Measurements from ENCODE around the gene MYH1. TPM values are rescaled to one million over a fixed set of nuclear protein-coding genes. Genes with fewer than 3 reads are reported as not detected.

MYH1 gene
- total and polyA plus RNA-seq, 3 donors from 2014 or later = 0.47 to 3.0 (median 0.93) TPM

DNA sequence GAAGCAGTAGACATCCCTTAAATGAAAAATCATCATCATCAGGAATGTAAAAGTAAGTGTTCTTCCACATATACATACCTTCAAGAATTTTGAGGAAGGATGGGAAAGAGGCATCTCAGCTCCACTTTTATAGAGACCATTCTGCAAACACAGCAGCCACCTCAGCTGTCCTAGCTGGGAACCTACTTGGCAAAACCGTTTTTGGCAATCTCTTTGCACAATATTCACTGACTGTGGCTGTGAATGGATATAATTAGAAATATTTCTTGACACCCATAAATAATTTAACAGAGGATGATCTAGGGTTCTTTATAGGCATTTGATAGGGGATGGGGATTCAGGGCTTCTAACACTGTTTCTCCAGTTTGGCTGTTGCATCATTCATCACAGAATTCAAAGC lies 48.9 kb downstream of the MYH1 start, which contains the start of gene MYH4:
Gene MYH4, minus strand, starts transcription at position 101 of the 400 bp plus-strand sequence. CDS start 2,814 bp downstream, outside the sequence.
- no peak for DNase-seq
- H3K4me3 ChIP-seq = no peak within 1 kb of the TSS
- intact Hi-C loops (cut with DNase I; ENCODE audit: low total_unique reads) = no loop called here
- 52 to 75% methylated on average over 1 of the region's 1 CpG for WGBS, 2 donors
- no peak for TF ChIP-seq POLR2A (IDR thresholded peaks at IDR 0.05)
- TF ChIP-seq, protein P1, sequence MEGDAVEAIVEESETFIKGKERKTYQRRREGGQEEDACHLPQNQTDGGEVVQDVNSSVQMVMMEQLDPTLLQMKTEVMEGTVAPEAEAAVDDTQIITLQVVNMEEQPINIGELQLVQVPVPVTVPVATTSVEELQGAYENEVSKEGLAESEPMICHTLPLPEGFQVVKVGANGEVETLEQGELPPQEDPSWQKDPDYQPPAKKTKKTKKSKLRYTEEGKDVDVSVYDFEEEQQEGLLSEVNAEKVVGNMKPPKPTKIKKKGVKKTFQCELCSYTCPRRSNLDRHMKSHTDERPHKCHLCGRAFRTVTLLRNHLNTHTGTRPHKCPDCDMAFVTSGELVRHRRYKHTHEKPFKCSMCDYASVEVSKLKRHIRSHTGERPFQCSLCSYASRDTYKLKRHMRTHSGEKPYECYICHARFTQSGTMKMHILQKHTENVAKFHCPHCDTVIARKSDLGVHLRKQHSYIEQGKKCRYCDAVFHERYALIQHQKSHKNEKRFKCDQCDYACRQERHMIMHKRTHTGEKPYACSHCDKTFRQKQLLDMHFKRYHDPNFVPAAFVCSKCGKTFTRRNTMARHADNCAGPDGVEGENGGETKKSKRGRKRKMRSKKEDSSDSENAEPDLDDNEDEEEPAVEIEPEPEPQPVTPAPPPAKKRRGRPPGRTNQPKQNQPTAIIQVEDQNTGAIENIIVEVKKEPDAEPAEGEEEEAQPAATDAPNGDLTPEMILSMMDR (IDR thresholded peaks at IDR 0.05) = no peak
- H3K36me3 ChIP-seq (ENCODE audit: low read depth, missing control alignments) = no peaks in the 10 kb centered on the region
- no peaks in the 10 kb centered on the region for H3K27me3 ChIP-seq
- H3K4me1 ChIP-seq = no peaks in the 10 kb centered on the region
- no peak within 1 kb of the TSS for H3K27ac ChIP-seq
- no peaks in the 10 kb centered on the region for H3K9me3 ChIP-seq

- DNase-seq = no peak
- no peaks in the 10 kb centered on the region for H3K27me3 ChIP-seq
- no peaks in the 10 kb centered on the region for H3K4me1 ChIP-seq
- intact Hi-C loops (cut with DNase I; ENCODE audit: low total_unique reads) = no loop called here
- TF ChIP-seq, protein P1 (IDR thresholded peaks at IDR 0.05) = no peak
- TF ChIP-seq POLR2A (IDR thresholded peaks at IDR 0.05) = no peak
- H3K4me3 ChIP-seq = no peak overlapping the region
- H3K27ac ChIP-seq = no peak overlapping the region
- WGBS, 2 donors = 82 to 85% methylated on average over 4 of the region's 4 CpGs
- no peaks in the 10 kb centered on the region for H3K36me3 ChIP-seq (ENCODE audit: low read depth, missing control alignments)
- H3K9me3 ChIP-seq = no peaks in the 10 kb centered on the region
Observed at GRCh38 chr17:10463402-10463801, 54.9 kb downstream of the MYH1 start.

GRCh38 chr17:10460062-10460461 lies 58.3 kb downstream of the MYH1 start:
- 80 to 89% methylated on average over 4 of the region's 4 CpGs for WGBS, 2 donors
- no peak overlapping the region for H3K27ac ChIP-seq
- no peaks in the 10 kb centered on the region for H3K27me3 ChIP-seq
- no peaks in the 10 kb centered on the region for H3K36me3 ChIP-seq (ENCODE audit: low read depth, missing control alignments)
- H3K4me3 ChIP-seq = no peak overlapping the region
- TF ChIP-seq POLR2A (IDR thresholded peaks at IDR 0.05) = no peak
- TF ChIP-seq, protein P1 (IDR thresholded peaks at IDR 0.05) = no peak
- no peak for DNase-seq
- H3K9me3 ChIP-seq = no peaks in the 10 kb centered on the region
- intact Hi-C loops (cut with DNase I; ENCODE audit: low total_unique reads) = no loop called here
- H3K4me1 ChIP-seq = no peaks in the 10 kb centered on the region

DNA sequence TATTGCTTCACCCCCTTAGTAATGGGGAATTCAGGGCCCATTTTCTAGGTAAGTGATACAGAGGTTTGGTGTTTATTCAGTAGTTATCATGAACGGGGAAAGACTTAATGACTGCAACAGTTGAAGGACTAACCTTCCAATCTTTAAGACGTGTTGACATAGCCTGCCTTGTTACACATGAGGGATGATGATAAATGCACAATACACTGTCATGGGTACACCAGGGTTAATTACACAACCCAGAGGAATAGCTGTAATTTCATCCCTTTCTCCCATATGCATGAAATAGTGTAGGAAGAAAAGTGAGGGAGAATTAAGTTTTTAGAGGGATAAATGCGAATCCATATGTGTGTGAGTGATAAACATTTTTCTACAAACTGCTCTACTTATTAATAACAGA lies 59.6 kb downstream of the MYH1 start:
- Histone ChIP-seq H3K4me1 (no peaks in the 10 kb centered on the region), H3K9me3 (no peaks in the 10 kb centered on the region), H3K36me3 (ENCODE audit: low read depth, missing control alignments) (no peaks in the 10 kb centered on the region), H3K27ac (no peak overlapping the region), H3K4me3 (no peak overlapping the region), H3K27me3 (no peaks in the 10 kb centered on the region)
- no peak for DNase-seq
- intact Hi-C loops (cut with DNase I; ENCODE audit: low total_unique reads) = no loop called here
- TF ChIP-seq, protein P1 (IDR thresholded peaks at IDR 0.05) = no peak
- TF ChIP-seq POLR2A (IDR thresholded peaks at IDR 0.05) = no peak
- WGBS, 2 donors = 40 to 49% methylated on average over 3 of the region's 3 CpGs

DNA sequence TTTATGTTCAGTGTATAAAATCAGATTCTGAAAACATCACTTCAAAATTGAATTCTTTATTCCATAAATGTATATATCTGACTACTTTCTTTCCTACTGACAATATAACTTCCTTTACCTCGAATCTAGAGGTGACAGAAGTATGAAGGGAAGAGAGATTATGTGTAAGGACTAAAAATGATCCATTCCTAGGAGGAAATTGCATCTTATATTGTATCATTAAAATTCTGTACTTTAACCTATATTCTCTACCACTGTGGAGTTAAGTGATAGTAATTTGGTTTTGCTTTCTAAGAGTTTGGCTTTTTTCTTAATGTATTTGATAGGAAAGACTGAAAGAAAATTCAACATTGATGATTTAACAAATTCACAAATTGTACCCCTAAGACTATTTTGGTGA lies 60.4 kb downstream of the MYH1 start:
- no peak for TF ChIP-seq POLR2A (IDR thresholded peaks at IDR 0.05)
- TF ChIP-seq, protein P1 (IDR thresholded peaks at IDR 0.05) = no peak
- Histone ChIP-seq H3K4me1 (no peaks in the 10 kb centered on the region), H3K4me3 (no peak overlapping the region), H3K27ac (no peak overlapping the region), H3K9me3 (no peaks in the 10 kb centered on the region), H3K27me3 (no peaks in the 10 kb centered on the region), H3K36me3 (ENCODE audit: low read depth, missing control alignments) (no peaks in the 10 kb centered on the region)
- no peak for DNase-seq
- intact Hi-C loops (cut with DNase I; ENCODE audit: low total_unique reads) = no loop called here
- WGBS, 2 donors = 56 to 72% methylated on average over 1 of the region's 1 CpG

Measured in testis (tissue), 3 donors.